SHP77 treated with DMSO at 0.1 percent for 48 hours (cell line): Measurements from ENCODE around the gene C5AR1.
"Not testable (repeated sequence)": the region's sequence is repeated elsewhere in the genome, so short reads cannot be mapped to it uniquely, and the experiment has no call there.

Experiments
- DNase-seq: peaks from one replicate; lab custom pipeline; 2025; lab: John Stamatoyannopoulos, UW

The C5AR1 gene

DNA sequence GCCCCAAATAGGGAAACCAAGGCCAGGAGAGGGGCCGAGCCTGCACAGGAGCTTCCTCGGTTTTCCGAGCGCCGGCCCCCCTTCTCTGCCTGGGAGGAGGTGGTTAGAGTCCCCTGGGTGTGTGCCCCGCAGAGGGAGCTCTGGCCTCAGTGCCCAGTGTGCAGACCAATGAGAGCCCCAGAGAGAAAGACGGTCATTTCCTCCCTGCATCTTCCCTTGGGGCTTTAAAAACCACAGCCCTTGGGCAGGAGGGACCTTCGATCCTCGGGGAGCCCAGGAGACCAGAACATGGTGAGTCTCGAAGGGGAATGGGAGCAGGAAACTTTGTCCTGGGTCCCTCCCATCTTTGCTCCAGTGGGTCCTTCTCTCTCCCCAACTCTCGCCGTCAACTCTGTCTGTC, at the start of gene C5AR1:
Gene C5AR1 (plus strand): TSS at position 254 of the 400 bp plus-strand sequence. CDS start 35 bp downstream, at position 289.
- no peak for DNase-seq

- no peak for DNase-seq
These were observed 49.2 kb upstream of the C5AR1 start for GRCh38 chr19:47260476-47260875.

DNA sequence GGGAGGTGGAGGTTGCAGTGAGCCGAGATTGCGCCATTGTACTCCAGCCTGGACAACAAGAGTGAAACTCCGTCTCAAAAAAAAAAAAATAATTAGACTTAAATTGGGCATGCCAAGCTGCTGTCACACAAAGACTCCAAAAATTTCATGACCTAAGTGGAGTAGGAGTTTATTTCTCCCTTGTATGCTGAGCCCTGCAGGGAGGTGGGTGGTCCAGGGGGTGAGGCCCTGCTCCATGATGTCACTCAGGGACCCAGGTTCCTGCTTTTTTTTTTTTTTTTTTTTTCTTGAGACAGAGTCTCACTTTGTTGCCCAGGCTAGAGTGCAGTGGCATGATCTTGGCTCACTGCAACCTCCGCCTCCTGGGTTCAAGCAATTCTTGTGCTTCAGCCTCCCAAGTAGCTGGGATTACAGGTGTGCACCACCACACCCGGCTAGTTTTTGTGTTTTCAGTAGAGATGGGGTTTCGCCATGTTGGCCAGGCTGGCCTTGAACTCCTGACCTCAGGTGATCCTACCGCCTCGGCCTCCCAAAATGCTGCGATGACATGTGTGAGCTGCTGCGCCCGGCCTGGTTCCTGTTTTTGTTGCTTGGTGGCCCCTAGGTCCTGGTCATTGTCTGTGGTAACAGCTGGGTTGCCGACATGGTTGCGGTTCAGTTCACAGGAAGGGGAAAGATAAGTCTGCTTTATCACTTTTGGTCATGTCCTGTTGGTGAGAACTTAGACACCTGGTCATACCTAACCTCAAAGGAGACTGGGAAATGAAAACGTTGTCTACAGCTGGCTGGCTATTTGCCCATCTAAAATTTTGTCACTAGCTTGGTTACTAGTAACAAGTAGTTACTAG, 47.5 kb upstream of the C5AR1 start:
- DNase-seq = not testable (repeated sequence)

- no peak for DNase-seq
These were observed 45.0 kb upstream of the C5AR1 start for GRCh38 chr19:47264629-47265028.

GRCh38 chr19:47266401-47266941, 43.2 kb upstream of the C5AR1 start:
- no peak for DNase-seq

- DNase-seq = no peak
These were observed 42.3 kb upstream of the C5AR1 start for GRCh38 chr19:47267350-47267759.

GRCh38 chr19:47268028-47268427, 41.6 kb upstream of the C5AR1 start:
- DNase-seq = no peak

DNA sequence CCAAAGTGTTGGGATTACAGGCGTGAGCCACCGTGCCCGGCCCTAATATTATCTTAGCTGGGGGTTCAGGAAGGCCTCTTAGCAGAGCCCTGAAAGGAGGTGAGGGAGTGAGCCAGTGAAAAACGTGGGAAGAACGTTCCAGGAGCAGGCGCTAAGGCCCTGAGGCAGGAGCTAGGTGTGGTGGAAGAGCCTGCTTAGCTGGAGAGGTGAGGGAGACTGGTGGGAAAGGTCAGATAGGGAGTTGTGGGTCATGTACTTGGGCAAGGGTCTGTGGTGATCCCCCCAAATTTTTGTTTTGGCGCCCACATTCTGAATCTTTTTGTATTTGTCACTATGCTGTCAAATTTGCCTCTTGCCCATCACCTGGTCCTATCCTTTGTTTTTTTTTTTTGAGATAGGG, 40.1 kb upstream of the C5AR1 start:
- no peak for DNase-seq

- no peak for DNase-seq
These were observed 39.3 kb upstream of the C5AR1 start for GRCh38 chr19:47270408-47270807.

GRCh38 chr19:47271949-47272348, 37.7 kb upstream of the C5AR1 start:
- DNase-seq = no peak

GRCh38 chr19:47272448-47273312, 37.0 kb upstream of the C5AR1 start:
- no peak for DNase-seq

GRCh38 chr19:47273313-47274070, 36.2 kb upstream of the C5AR1 start:
- peak; percentile 54 for DNase-seq

DNA sequence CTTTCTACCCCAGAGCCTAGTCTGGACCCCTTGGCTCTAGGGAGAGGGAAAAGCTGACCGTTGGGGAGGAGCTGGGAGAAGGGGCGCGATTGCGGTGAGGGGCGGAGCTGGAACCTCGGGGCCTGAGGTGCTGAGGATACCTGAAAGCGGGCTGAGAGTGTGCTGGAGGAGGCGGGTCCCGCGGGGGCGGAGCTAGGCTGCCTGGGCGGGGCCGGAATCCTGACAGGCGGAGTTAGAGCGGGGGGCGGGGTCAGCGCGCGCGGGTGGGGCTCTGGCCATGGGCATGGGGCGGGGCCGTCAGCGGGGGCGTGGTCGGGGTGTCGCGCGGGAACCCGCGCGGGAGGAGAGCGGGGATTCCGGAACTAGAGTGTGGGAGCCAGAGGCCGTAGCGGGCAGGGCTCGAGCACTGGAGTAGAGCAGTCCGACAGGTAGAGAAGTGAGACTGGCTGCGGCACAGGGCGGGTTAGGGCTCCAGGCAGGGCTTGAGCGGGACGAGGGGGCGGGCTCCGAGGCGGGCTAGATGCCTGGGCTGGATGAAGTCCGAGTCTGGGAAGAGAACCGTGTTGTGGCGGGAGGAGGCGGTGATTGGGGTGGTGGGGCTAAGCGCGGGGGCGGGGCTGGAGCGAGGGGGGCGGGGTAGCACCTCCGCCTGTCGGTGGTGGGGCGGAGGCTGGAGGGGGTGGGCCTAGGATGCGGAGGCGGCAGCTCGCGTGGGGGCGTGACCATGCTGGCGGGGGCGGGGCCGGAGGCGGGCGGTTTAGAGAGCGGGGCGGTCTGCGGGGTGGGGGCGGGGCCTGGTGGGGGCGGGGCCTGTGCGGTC, 35.4 kb upstream of the C5AR1 start, which contains the start of gene INAFM1:
Gene INAFM1 (plus strand): TSS at position 815 of the 820 bp plus-strand sequence. CDS start 35 bp downstream, outside the sequence.
- peak; percentile 55 for DNase-seq

- DNase-seq = no peak
These were observed 34.5 kb upstream of the C5AR1 start for GRCh38 chr19:47274891-47275761.

GRCh38 chr19:47275791-47276461, 33.7 kb upstream of the C5AR1 start:
- no peak for DNase-seq

DNA sequence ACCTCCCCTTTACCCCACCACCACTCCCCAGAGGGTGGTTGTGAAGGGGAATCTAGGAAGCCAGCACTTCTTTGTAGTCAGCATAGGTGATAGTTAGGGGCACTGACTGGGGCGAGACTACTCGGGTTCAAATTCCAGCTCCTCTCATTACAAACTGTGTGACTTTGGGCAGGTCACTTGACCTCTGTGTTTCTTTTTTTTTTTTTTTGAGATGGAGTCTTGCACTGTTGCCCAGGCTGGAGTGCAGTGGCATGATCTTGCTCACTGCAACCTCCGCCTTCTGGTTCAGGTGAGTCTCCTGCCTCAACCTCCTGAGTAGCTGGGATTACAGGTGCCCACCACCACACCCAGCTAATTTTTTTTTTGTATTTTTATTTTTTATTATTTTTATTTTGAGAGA, 33.1 kb upstream of the C5AR1 start:
- not testable (repeated sequence) for DNase-seq

- DNase-seq = no peak
These were observed 29.4 kb upstream of the C5AR1 start for GRCh38 chr19:47280183-47280797.

GRCh38 chr19:47283405-47284059, 26.1 kb upstream of the C5AR1 start:
- no peak for DNase-seq
